ENCODE results near the gene COPB2.

COPB2 gene

GRCh38 chr3:139309061-139309591 lies 80.3 kb downstream of the COPB2 start:
- no peak for TF ChIP-seq TCF4 (CRISPR knock-in tag; IDR thresholded peaks at IDR 0.05; ENCODE audit: borderline replicate concordance)
- TF ChIP-seq ARNTL (CRISPR knock-in tag; IDR thresholded peaks at IDR 0.05; ENCODE audit: borderline replicate concordance, low read depth): no peak
- no peak for TF ChIP-seq TOX (CRISPR knock-in tag; IDR thresholded peaks at IDR 0.05; ENCODE audit: borderline replicate concordance)
- no peak for TF ChIP-seq PATZ1 (CRISPR knock-in tag; IDR thresholded peaks at IDR 0.05; ENCODE audit: borderline replicate concordance)
- TF ChIP-seq ZNF565 (CRISPR knock-in tag; conservative IDR thresholded peaks at IDR 0.05; ENCODE audit: low read depth): no peak
- TF ChIP-seq CSDC2 (CRISPR knock-in tag; IDR thresholded peaks at IDR 0.05): no peak
- TF ChIP-seq ISL1 (CRISPR knock-in tag; IDR thresholded peaks at IDR 0.05): no peak
- no peak for TF ChIP-seq CSRNP3 (CRISPR knock-in tag; IDR thresholded peaks at IDR 0.05)
- no peak for TF ChIP-seq PPARA (CRISPR knock-in tag; IDR thresholded peaks at IDR 0.05; ENCODE audit: borderline replicate concordance)
- TF ChIP-seq ZNF8 (CRISPR knock-in tag; IDR thresholded peaks at IDR 0.05): no peak
- no peak for TF ChIP-seq SNAI2 (CRISPR knock-in tag; IDR thresholded peaks at IDR 0.05)
- no peak for TF ChIP-seq POU6F1 (CRISPR knock-in tag; IDR thresholded peaks at IDR 0.05; ENCODE audit: borderline replicate concordance, low read depth)
- no peak for TF ChIP-seq OSR1 (CRISPR knock-in tag; IDR thresholded peaks at IDR 0.05)
- TF ChIP-seq GLIS3 (CRISPR knock-in tag; IDR thresholded peaks at IDR 0.05): no peak
- TF ChIP-seq ZNF70 (CRISPR knock-in tag; IDR thresholded peaks at IDR 0.05): no peak
- ATAC-seq: peak; percentile 15

- peak; percentile 5 for ATAC-seq
- no peak for TF ChIP-seq ISL1 (CRISPR knock-in tag; IDR thresholded peaks at IDR 0.05)
- TF ChIP-seq ZNF70 (CRISPR knock-in tag; IDR thresholded peaks at IDR 0.05): no peak
These were observed 80.9 kb downstream of the COPB2 start for GRCh38 chr3:139308560-139308959.

- ATAC-seq: no peak
- TF ChIP-seq CREB5 (CRISPR knock-in tag; IDR thresholded peaks at IDR 0.05; ENCODE audit: low read depth) (no peak), SNAI2 (CRISPR knock-in tag; IDR thresholded peaks at IDR 0.05) (no peak), CSRNP3 (CRISPR knock-in tag; IDR thresholded peaks at IDR 0.05) (no peak), ZNF8 (CRISPR knock-in tag; IDR thresholded peaks at IDR 0.05) (no peak), ZFP3 (CRISPR knock-in tag; IDR thresholded peaks at IDR 0.05) (no peak), RARB (CRISPR knock-in tag; IDR thresholded peaks at IDR 0.05) (no peak), ARNTL (CRISPR knock-in tag; IDR thresholded peaks at IDR 0.05; ENCODE audit: borderline replicate concordance, low read depth) (no peak), ZFP30 (CRISPR knock-in tag; IDR thresholded peaks at IDR 0.05) (no peak), PATZ1 (CRISPR knock-in tag; IDR thresholded peaks at IDR 0.05; ENCODE audit: borderline replicate concordance) (no peak)
These were observed 81.6 kb downstream of the COPB2 start for GRCh38 chr3:139307601-139308555.
